IMR-90 (cell line): ENCODE results near the gene DIP2C. TPM values are rescaled to one million over a fixed set of nuclear protein-coding genes. Genes with fewer than 3 reads are reported as not detected.

Experiments used
- ATAC-seq: fragments of 200-7000 bp; cut with Tn5 transposase; 2 replicates; pipeline ENCODE4 v1.9.1; 2020; ENCODE audit warnings: low read depth, mild to moderate bottlenecking, moderate library complexity
- BruUV-seq: library from RNA; stranded (reverse); fragments of 400-500 nt; replicated peaks from 2 replicates; lab custom pipeline; 2021; lab: Mats Ljungman, UMichigan
- CTCF ChIA-PET: fragments of 300-600 bp; formaldehyde crosslinking; extraction: SDS; loops from one replicate; lab custom pipeline; 2021; ENCODE audit warnings: antibody characterized with exemption; lab: Yijun Ruan, JAX
- POLR2A ChIA-PET: fragments of 300-600 bp; sonication (Branson Sonifier 250); formaldehyde crosslinking; loops from one replicate; lab custom pipeline; 2022; ENCODE audit warnings: antibody characterized with exemption; ENCODE audit not compliant: unreplicated experiment; lab: Charles Lee
- DNase-seq: peaks from one replicate; pipeline ENCODE4 v3.0.0; 2013
- H2AFZ ChIP-seq: replicated peaks from 2 replicates; pipeline ENCODE3; 2013; ENCODE audit warnings: low read length, mild to moderate bottlenecking; ENCODE audit not compliant: poor library complexity
- H2AK5ac ChIP-seq: 2 replicates; pipeline ENCODE4 v1.6.1; 2013; ENCODE audit warnings: low read depth, low read length, inconsistent platforms
- H2AK9ac ChIP-seq: replicated peaks from 2 replicates; pipeline ENCODE3; 2013; ENCODE audit warnings: mild to moderate bottlenecking, low read depth, low read length, moderate library complexity; ENCODE audit not compliant: poor library complexity
- H2BK120ac ChIP-seq: 2 replicates; pipeline ENCODE4 v1.6.1; 2013; ENCODE audit warnings: low read depth, low read length, inconsistent platforms
- H2BK15ac ChIP-seq: 3 replicates; pipeline ENCODE4 v1.6.1; 2013; ENCODE audit warnings: low read depth, low read length, inconsistent platforms
- H2BK20ac ChIP-seq: 2 replicates; pipeline ENCODE4 v1.6.1; 2013; ENCODE audit warnings: low read depth, mild to moderate bottlenecking, inconsistent platforms, low read length, moderate library complexity
- H2BK5ac ChIP-seq: 2 replicates; pipeline ENCODE4 v1.6.1; 2013; ENCODE audit warnings: mild to moderate bottlenecking, low read depth, low read length, inconsistent platforms; ENCODE audit not compliant: poor library complexity, severe bottlenecking
- H3K14ac ChIP-seq: replicated peaks from 2 replicates; pipeline ENCODE4 v1.6.1; 2013; ENCODE audit warnings: low read depth, low read length, inconsistent platforms
- H3K18ac ChIP-seq: 2 replicates; pipeline ENCODE4 v1.6.1; 2013; ENCODE audit warnings: low read depth, low read length, control low read depth
- H3K23ac ChIP-seq: 2 replicates; pipeline ENCODE4 v1.6.1; 2013; ENCODE audit warnings: low read depth, low read length, inconsistent platforms
- H3K27ac ChIP-seq: 2 replicates; pipeline ENCODE4 v1.5.1; 2013; ENCODE audit warnings: mild to moderate bottlenecking, control low read depth, low read length; ENCODE audit not compliant: insufficient read depth
- H3K27me3 ChIP-seq: 2 replicates; pipeline ENCODE4 v1.6.1; 2013; ENCODE audit warnings: low read length; ENCODE audit not compliant: control insufficient read depth, insufficient read depth
- H3K36me3 ChIP-seq: 2 replicates; pipeline ENCODE4 v1.6.1; 2013; ENCODE audit warnings: low read length, mixed read lengths; ENCODE audit not compliant: control insufficient read depth, insufficient read depth
- H3K4ac ChIP-seq: 2 replicates; pipeline ENCODE4 v1.6.1; 2013; ENCODE audit warnings: low read depth, low read length, inconsistent platforms
- H3K4me1 ChIP-seq: 2 replicates; pipeline ENCODE4 v1.6.1; 2013; ENCODE audit warnings: low read length, mixed read lengths; ENCODE audit not compliant: control insufficient read depth, insufficient read depth
- H3K4me2 ChIP-seq: 2 replicates; pipeline ENCODE4 v1.6.1; 2013; ENCODE audit warnings: low read depth, mild to moderate bottlenecking, control low read depth, low read length, moderate library complexity
- H3K4me3 ChIP-seq: 2 replicates; pipeline ENCODE4 v1.5.1; 2013; ENCODE audit warnings: low read depth, mild to moderate bottlenecking, control low read depth, low read length, moderate library complexity; ENCODE audit not compliant: insufficient read depth
- H3K56ac ChIP-seq: 2 replicates; pipeline ENCODE4 v1.6.1; 2013; ENCODE audit warnings: low read length, inconsistent platforms; ENCODE audit not compliant: insufficient read depth; ENCODE audit errors: extremely low read depth
- H3K79me1 ChIP-seq, 2 experiments: 2 replicates each; pipeline ENCODE4 v1.6.1; 2013; ENCODE audit warnings: low read length in 2 of 2, inconsistent platforms in 1 of 2, low read depth in 1 of 2
- H3K9ac ChIP-seq: 2 replicates; pipeline ENCODE4 v1.6.1; 2013; ENCODE audit warnings: low read depth, low read length, control low read depth
- H3K9me1 ChIP-seq: 2 replicates; pipeline ENCODE4 v1.6.1; 2013; ENCODE audit warnings: low read length, inconsistent platforms; ENCODE audit not compliant: insufficient read depth
- H3K9me3 ChIP-seq: 2 replicates; pipeline ENCODE4 v1.6.1; 2013; ENCODE audit warnings: low read length; ENCODE audit not compliant: control insufficient read depth, insufficient read depth
- H4K20me1 ChIP-seq: 2 replicates; pipeline ENCODE4 v1.6.1; 2013; ENCODE audit warnings: low read length, inconsistent platforms; ENCODE audit not compliant: insufficient read depth
- H4K5ac ChIP-seq: 2 replicates; pipeline ENCODE4 v1.6.1; 2013; ENCODE audit warnings: mild to moderate bottlenecking, low read depth, low read length, control low read depth
- H4K8ac ChIP-seq, 2 experiments: 2 replicates each; pipeline ENCODE4 v1.6.1; 2013; ENCODE audit warnings: low read depth in 2 of 2, low read length in 2 of 2, control low read depth in 1 of 2, inconsistent platforms in 1 of 2
- H4K91ac ChIP-seq: 2 replicates; pipeline ENCODE4 v1.6.1; 2013; ENCODE audit warnings: low read depth, low read length, inconsistent platforms; ENCODE audit not compliant: insufficient read depth
- CEBPB ChIP-seq: IDR thresholded peaks from 2 replicates; pipeline ENCODE4 v1.6.1; 2012; ENCODE audit warnings: low read depth, low read length, improper control_type of control experiment
- CHD1 ChIP-seq: IDR thresholded peaks from 2 replicates; pipeline ENCODE4 v1.6.1; 2012; ENCODE audit warnings: low read depth, low read length, improper control_type of control experiment
- MAZ ChIP-seq: IDR thresholded peaks from 2 replicates; pipeline ENCODE4 v1.6.1; 2012; ENCODE audit warnings: low read depth, mild to moderate bottlenecking, low read length, improper control_type of control experiment, moderate library complexity, borderline replicate concordance
- POLR2A ChIP-seq: IDR thresholded peaks from 2 replicates; pipeline ENCODE4 v1.6.1; 2012; ENCODE audit warnings: mild to moderate bottlenecking, low read depth, low read length
- RAD21 ChIP-seq: IDR thresholded peaks from 2 replicates; pipeline ENCODE4 v1.6.1; 2012; ENCODE audit warnings: low read length, improper control_type of control experiment
- RFX5 ChIP-seq: IDR thresholded peaks from 2 replicates; pipeline ENCODE4 v1.8.0; 2012; ENCODE audit warnings: low read depth, mild to moderate bottlenecking, low read length, moderate library complexity
- USF2 ChIP-seq: fragments of 150-350 bp; IDR thresholded peaks from 2 replicates; pipeline ENCODE4 v1.6.1; 2017; ENCODE audit warnings: mild to moderate bottlenecking, antibody characterized with exemption, low read length, low read depth
- WGBS, 2 experiments: methylation state at CpG; one replicate each; pipeline versions ENCODE4 v1.1.5 to v1.1.7; 2013; ENCODE audit warnings: missing lambda C conversion rate in 2 of 2; ENCODE audit not compliant: insufficient read length in 1 of 2; ENCODE audit errors: extremely low coverage in 2 of 2; 5-methylcytosine and 5-hydroxymethylcytosine counted together
- dilution Hi-C: fragments of 300-500 bp; cut with HindIII; formaldehyde crosslinking; loops from one replicate; pipeline ENCODE4 v1.14.3; 2018; ENCODE audit warnings: low sequenced_read_pairs; ENCODE audit not compliant: unreplicated experiment
- in situ Hi-C: fragments of 300-500 bp; cut with MboI; formaldehyde crosslinking; loops from 3 replicates; pipeline ENCODE4 v1.14.3; 2019; ENCODE audit warnings: low sequenced_read_pairs, inconsistent platforms, mixed read lengths
- intact Hi-C: fragments of 100-400 bp; cut with micrococcal nuclease; formaldehyde crosslinking; loops from 2 replicates; pipeline ENCODE4 v1.10.0; 2022
- polyA plus RNA-seq, 3 experiments: library from polyadenylated mRNA; depleted of rRNA; stranded (reverse); fragments of >200 nt; gene quantifications; 2 replicates each; pipeline ENCODE4 v1.2.3, GENCODE V29; 2012; ENCODE audit warnings: low replicate concordance in 1 of 3
- total RNA-seq: library from RNA; depleted of rRNA; stranded (reverse); fragments of >200 nt; gene quantifications from 2 replicates; pipeline ENCODE4 v1.2.3, GENCODE V29; 2012

The DIP2C gene
- total and polyA plus RNA-seq, 2 of the 4 experiments (the other 2 are of a cell fraction) = 8.6 to 17.3 TPM

GRCh38 chr10:364267-364775, 325.1 kb downstream of the DIP2C start:
- POLR2A ChIA-PET = no interaction called here
- no peak overlapping the region for H4K8ac ChIP-seq
- H2AK9ac ChIP-seq = peak overlapping the region; percentile 86
- no peak overlapping the region for H3K4me3 ChIP-seq
- no peak overlapping the region for H3K56ac ChIP-seq
- ATAC-seq (no peak), DNase-seq (no peak)
- WGBS, 2 experiments = 96% methylated on average over 22 of the region's 24 CpGs; no CpG with 5 or more reads in 1 of the 2 experiments
- H2BK5ac ChIP-seq = no peak overlapping the region
- CTCF ChIA-PET = no interaction called here
- no peak overlapping the region for H2BK120ac ChIP-seq
- peaks cover 9 to 19% of the 10 kb centered on the region in 2 experiments; a peak in 3 of 4 replicates for H3K79me1 ChIP-seq
- intact Hi-C loops (no loop called here), in situ Hi-C loops (no loop called here), dilution Hi-C loops (no loop called here)
- H3K18ac ChIP-seq = no peak overlapping the region
- no peak overlapping the region for H3K27ac ChIP-seq
- H3K14ac ChIP-seq = no peak overlapping the region
- peaks cover 10% of the 10 kb centered on the region; the same call in 1 of the 2 replicates for H3K9me1 ChIP-seq
- H3K9me3 ChIP-seq = no peaks in the 10 kb centered on the region
- BruUV-seq = no TSS peak
- no peak overlapping the region for H2BK15ac ChIP-seq
- H3K4ac ChIP-seq = no peak overlapping the region
- TF ChIP-seq MAZ (no peak), POLR2A (no peak), USF2 (no peak), RAD21 (no peak), RFX5 (no peak), CEBPB (no peak), CHD1 (no peak)
- peaks cover 67% of the 10 kb centered on the region for H3K36me3 ChIP-seq
- no peaks in the 10 kb centered on the region for H4K20me1 ChIP-seq
- no peak overlapping the region for H3K4me2 ChIP-seq
- no peak overlapping the region for H4K91ac ChIP-seq
- H3K27me3 ChIP-seq = no peaks in the 10 kb centered on the region
- no peak overlapping the region for H2AFZ ChIP-seq
- peaks cover 2% of the 10 kb centered on the region for H3K4me1 ChIP-seq
- no peak overlapping the region for H3K23ac ChIP-seq
- H3K9ac ChIP-seq = no peak overlapping the region
- H4K5ac ChIP-seq = no peak overlapping the region
- H2AK5ac ChIP-seq = no peak overlapping the region
- no peak overlapping the region for H2BK20ac ChIP-seq
